GM19468 (cell line): ENCODE results near the gene CBX4.

Experiments
- ATAC-seq: cut with Tn5 transposase; IDR thresholded peaks from one replicate; pipeline ENCODE4 v1.9.1; 2021; ENCODE audit warnings: mild to moderate bottlenecking, moderate library complexity, moderate number of reproducible peaks; ENCODE audit not compliant: unreplicated experiment; ENCODE audit errors: extremely low read depth

The CBX4 gene

DNA sequence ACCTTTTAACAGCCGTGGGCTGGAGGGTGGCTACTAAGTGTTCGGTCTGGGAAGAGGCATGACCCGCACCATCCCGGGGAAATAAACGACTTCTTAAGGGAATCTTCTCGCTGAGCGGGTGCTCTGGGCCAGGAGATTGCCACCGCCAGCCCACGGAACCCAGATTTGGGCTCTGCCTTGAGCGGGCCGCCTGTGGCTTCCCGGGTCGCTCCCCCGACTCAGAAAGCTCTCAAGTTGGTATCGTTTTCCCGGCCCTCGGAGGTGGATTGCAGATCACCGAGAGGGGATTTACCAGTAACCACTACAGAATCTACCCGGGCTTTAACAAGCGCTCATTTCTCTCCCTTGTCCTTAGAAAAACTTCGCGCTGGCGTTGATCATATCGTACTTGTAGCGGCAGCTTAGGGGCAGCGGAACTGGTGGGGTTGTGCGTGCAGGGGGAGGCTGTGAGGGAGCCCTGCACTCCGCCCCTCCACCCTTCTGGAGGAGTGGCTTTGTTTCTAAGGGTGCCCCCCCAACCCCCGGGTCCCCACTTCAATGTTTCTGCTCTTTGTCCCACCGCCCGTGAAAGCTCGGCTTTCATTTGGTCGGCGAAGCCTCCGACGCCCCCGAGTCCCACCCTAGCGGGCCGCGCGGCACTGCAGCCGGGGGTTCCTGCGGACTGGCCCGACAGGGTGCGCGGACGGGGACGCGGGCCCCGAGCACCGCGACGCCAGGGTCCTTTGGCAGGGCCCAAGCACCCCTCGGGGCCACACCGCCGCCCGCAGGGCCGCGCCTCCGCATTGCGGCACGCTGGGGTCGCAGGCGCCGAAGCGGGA lies 3.6 kb upstream of the CBX4 start:
- ATAC-seq = no peak

DNA sequence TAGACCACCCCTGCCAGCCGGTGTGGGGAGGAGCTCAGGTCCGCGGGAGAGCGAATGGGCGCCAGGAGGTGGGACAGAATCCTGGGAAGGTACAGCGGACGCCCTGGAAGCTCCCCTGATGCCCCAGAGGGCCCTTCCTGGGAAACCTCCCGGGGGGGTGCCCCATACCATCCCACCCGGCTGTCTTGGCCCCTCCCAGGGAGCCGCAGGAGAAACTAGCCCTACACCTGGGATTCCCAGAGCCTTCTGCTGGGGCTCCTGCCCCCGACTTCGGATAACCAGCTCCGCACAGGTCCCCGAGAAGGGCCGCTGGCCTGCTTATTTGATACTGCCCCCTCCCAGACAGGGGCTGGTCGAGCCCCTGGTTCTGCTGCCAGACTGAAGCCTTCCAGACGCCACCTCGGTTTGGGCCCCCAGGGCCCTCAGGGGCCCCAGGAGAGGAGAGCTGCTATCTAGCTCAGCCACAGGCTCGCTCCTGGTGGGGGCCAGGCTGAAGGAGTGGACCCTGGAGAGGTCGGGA lies 3.0 kb upstream of the CBX4 start:
- ATAC-seq = no peak

DNA sequence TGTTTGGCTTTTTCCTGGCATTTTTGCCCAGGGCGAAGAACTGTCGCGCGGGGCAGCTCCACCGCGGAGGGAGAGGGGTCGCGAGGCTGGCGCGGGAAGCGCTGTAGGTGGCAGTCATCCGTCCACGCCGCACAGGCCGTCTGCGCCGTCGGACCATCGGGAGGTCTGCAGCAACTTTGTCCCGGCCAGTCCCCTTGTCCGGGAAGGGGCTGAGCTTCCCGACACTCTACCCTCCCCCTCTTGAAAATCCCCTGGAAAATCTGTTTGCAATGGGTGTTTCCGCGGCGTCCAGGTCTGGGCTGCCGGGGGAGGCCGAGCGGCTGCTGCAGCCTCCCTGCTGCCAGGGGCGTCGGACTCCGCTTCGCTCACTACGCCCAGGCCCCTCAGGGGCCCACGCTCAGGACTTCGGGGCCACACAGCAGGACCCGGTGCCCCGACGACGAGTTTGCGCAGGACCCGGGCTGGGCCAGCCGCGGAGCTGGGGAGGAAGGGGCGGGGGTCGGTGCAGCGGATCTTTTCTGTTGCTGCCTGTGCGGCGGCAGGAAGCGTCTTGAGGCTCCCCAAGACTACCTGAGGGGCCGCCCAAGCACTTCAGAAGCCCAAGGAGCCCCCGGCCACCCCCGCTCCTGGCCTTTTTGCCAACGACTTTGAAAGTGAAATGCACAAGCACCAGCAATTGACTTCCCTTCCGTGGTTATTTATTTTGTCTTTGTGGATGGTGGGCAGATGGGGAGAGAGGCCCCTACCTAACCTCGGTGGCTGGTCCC lies 2.3 kb upstream of the CBX4 start:
- no peak for ATAC-seq

DNA sequence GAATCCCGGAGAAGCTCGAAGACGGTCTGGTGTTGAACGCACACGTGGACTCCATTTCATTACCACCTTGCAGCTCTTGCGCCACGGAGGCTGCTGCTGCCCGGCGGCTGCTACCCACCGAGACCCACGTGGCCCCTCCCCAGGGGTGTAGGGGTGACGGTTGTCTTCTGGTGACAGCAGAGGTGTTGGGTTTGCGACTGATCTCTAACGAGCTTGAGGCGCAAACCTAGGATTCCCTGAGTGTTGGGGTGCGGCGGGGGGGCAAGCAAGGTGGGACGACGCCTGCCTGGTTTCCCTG lies 1.7 kb upstream of the CBX4 start:
- ATAC-seq = no peak

DNA sequence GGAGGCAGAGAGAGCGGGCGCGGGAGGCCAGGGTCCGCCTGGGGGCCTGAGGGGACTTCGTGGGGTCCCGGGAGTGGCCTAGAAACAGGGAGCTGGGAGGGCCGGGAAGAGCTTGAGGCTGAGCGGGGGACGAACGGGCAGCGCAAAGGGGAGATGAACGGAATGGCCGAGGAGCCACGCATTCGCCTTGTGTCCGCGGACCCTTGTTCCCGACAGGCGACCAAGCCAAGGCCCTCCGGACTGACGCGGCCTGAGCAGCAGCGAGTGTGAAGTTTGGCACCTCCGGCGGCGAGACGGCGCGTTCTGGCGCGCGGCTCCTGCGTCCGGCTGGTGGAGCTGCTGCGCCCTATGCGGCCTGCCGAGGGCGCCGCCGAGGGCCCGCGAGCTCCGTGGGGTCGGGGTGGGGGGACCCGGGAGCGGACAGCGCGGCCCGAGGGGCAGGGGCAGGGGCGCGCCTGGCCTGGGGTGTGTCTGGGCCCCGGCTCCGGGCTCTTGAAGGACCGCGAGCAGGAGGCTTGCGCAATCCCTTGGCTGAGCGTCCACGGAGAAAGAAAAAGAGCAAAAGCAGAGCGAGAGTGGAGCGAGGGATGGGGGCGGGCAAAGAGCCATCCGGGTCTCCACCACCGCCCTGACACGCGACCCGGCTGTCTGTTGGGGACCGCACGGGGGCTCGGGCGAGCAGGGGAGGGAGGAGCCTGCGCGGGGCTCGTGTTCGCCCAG lies 1.2 kb upstream of the CBX4 start:
- no peak for ATAC-seq

DNA sequence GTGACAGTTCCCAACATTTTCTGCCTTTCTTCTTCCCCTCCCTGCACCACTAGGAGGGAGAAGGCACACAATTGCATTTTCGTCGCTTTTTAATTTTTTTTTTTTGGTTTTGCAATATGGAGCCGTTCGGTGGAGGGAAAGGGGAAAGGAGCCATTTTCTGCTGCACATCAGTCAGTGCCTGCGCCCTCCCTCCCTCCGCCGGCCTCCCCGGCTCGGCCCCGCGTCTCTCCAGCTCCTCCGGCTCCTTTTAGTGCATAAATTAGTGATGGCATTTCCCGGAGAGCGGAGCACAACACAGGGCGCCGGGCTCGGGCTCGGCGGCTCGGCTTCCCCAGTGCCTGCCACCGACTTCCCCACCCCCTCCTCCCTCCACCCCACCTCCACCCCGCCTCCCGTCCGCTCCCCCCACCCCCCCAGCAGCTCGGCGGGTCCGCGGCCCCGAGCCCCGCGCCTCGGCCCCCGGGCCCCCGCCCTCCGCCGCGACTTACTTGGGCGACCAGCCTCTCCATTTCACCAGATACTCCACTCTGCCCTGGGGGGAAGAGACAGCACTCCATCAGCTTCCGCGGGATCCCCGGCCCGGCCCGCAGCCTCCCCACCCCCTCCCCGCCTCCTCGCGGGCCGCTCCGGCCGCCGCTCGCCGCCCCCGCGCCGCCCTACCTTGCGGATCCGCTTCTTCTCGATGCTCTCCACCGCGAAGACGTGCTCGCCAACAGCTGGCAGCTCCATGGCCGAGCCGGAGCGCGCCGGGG lies 542 bp downstream of the CBX4 start:
- peak; percentile 5 for ATAC-seq

DNA sequence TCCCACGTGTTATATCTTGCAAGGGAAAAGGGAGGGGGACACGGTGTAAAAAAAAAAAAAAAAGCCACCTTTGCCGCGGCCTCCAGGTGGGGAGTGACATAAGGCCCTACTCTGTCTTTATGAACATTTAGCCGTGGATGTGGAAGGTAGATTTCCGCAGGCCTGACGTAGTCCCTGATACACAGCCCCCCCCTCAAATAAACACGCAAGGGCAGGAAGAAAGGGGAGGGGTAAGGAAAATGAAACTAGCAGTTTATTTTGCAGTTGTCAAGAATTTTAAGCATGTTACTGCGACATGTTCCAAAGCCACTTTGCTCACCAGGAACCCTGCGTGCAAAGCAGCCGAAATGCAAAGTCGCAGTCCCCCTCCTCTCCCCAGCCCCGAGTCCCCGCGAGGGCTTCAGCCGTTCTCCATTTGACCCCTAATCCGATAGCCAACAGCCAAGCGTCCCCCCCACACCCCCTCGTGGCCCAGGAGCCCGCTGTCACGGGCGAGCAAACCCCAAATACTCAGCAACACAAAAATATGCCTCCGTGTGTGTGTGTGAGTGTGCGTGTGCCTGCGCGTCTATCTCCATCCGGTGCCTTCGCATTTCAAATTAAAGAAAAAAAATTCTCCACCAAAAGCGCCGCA lies 1.2 kb downstream of the CBX4 start:
- ATAC-seq = no peak

DNA sequence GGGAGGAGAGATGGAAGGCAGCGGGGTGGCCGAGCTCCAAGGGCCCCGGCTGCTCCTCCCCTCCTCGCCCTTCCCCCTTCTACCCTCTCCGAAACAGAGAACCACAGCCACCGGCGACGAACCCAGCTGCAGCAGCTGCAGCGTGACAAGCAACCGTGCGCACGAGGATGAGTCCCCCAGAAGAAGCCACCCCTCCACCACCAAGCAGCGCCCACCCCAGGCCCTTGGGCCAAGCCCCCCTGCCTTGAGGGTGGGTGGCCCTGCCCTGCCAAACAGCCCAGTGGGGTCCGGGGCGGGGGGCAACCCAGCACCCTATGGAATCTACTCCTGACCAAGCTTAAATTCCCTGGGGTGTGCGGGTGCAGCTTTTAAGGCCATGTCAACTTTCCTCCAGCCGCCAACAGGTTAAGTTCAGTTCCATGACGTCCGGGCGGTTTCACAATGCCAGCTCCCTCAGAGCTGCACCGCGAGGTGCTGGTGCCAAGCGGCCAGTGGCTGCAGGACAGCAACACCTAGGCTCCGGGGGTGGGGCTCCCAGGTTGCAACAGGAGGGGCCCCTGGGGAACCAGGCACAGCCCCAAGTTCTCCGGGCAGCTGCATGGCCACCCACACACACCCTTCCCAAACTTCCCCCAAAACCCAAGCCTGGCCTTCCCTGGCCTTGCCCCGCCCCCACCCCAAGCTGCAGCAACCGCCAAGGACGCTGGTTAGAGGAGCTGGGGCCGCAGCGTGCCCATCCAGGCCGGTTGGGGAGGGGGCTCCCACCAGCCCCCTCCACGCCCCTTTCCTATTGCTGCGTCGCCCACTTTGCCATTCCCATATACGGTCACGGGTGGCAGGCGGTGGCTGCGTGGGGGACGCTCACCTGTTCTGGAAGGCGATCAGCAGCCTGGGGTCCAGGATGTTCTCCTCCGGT lies 2.0 kb downstream of the CBX4 start:
- ATAC-seq = no peak

DNA sequence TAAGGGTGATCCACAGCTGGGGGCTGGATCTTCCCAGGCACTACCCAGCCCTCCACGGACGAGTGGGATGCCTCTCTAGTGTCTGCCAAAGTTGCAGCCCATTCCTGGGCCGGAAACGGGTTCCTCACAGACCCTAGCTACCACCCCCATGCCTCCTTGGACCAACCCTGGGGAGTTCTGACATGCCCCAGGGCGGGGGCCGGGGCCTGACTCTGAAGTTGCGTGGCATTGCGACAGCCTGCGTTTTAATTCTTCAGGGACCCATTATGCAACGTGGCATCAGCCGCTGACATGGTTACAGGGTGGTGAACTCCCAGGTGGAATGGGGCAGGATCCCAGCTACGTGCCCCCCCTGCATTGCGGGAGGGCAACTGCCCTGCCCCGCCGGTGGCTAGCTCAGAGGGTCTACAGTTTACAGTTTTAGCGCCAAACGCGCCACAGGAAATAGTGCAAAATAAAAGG lies 2.7 kb downstream of the CBX4 start:
- ATAC-seq = no peak

DNA sequence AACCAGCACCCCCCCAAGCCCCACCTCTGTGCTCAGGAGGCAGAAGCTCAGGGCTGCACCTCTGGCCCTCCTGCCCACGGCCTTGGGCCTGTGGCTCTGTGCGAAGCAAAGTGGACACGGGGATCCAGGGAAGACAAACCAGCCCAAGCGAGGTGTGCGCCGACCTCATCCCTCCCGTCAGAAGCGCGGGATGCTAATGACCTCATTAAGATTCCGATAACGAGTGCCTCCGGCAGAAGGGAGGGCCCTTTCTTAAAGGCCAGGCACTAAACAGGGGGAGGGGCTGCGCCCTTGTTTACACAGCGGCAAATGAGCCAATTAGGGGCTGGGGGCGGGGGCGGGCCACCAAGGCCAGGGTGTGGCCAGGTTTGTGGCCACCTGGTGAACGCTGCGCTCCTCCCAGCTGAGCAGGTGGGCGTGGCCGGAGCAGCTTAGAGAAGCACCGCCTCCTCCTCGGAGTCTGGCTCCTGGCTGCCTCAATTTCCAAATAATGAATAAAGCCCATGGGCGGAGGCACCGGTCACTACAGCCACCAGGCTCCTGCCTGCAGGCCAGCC lies 3.2 kb downstream of the CBX4 start:
- ATAC-seq = no peak

DNA sequence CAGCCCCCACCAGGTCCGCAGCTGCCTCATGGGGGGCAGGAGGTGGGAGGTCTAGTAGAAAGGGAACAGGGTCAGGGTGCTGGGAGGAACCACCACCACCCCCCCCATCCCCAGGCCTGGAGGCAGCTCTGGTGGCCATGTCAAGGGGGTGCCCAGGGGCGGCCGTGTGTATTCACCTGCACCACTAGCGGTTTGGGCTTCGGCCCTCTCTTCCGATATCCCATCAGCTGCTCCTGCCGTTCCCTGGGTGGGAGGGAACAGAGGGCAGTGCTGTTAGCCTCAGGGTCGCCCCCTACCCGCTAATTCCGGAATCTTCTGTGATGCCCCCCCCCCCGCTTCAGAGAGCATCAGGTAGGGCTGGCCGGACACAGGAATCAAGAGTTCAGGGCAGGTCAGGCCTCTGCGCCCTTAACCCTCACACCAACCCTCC lies 3.8 kb downstream of the CBX4 start:
- ATAC-seq = no peak

DNA sequence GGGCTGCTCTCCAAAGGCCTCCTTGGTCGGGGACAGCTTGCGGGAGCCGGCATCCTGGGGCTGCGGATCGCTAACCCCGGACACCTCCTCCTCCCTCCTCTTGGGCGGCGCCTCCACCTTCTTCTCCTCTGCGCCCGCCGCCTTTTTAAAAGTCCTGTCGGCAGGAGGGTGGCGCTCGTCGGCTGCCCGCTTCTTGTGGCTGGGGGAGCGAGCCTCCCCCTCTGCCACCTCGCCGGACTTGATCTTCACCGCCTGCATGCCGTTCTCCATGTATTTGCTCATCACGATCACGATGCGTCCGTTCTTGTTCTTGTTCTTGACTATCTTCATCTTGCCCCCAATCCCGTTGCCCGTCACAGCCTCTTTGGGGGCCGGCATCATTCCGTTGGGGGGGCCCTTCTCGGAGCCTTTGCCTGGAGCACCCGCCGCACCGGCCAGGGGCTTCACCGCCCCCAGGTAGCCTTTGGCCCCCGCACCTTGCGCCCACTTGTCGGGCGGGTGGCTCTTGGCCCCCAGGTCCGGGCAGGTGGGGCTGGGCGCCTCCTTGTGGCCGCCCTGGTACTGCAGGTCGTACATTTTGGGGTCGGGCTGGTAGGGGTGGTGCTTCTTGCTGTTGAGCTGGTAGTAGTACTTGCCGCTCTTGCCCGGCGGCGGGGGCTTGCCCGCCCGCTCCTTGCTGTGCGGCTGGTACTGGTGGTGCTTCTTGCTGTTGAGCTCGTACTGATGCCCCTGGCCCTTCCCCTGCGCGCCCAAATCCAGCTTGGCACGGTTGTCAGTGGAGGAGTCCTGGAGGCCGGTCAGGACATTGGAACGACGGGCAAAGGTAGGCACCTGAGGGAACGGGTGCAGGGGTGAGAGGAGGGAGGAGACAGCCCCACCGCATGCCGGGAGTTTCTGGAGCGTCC lies 4.4 kb downstream of the CBX4 start:
- ATAC-seq = no peak

DNA sequence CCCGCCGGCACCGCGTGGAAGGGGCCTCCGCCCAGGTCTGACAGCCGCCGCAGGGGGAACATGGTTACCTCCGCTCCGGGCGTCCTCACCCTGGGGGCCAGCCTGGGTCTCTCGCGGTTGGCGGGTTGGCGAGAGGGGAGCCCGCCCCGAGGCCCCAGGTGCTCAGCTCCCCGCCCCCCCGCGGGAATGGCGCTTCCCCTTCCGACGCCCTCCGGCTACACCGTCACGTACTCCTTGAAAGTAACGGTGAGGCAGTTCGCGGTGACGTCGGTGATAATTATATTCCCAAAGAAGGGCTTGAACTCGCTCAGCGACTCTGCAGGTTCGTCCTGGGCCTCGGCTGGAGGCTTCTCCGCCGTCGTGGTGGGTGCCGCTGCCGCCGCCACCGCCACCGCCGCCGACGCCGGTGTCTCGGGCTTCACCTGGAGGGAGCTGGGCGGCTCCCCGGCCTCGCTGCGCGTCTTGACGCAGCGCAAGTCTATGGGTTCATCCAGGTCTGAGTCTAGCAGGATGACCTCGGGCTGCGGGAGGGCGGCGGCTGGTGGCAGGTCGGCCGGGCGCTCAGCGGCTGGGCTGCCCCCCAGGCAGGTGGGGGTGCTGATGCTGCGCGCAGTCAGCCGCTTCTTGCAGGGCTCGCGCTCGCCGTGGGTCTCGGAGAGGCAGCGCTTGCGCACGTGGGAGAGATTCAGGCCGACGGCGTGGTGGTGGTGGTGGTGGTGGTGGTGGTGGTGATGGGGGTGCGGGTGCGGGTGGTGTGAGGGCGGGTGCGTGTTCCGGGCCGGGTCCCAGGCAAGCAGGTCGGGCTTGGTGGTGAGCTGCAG lies 5.3 kb downstream of the CBX4 start:
- ATAC-seq = no peak

DNA sequence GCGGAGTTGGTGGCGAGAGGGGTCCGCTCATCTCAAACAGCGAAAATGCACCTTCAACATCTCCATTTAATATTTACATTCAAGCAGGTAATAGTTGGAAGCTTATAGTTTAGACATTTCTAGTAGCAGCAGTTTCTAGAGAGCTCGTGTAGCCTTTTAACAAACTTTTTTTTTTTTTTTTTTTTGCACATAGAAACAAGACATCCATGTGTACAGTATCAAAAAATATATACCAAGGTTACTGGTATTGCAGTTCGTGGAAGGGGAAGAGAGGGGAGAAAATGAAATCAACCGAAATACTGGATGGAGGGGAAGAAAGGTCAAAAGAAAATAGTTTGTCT lies 6.2 kb downstream of the CBX4 start:
- ATAC-seq = no peak

DNA sequence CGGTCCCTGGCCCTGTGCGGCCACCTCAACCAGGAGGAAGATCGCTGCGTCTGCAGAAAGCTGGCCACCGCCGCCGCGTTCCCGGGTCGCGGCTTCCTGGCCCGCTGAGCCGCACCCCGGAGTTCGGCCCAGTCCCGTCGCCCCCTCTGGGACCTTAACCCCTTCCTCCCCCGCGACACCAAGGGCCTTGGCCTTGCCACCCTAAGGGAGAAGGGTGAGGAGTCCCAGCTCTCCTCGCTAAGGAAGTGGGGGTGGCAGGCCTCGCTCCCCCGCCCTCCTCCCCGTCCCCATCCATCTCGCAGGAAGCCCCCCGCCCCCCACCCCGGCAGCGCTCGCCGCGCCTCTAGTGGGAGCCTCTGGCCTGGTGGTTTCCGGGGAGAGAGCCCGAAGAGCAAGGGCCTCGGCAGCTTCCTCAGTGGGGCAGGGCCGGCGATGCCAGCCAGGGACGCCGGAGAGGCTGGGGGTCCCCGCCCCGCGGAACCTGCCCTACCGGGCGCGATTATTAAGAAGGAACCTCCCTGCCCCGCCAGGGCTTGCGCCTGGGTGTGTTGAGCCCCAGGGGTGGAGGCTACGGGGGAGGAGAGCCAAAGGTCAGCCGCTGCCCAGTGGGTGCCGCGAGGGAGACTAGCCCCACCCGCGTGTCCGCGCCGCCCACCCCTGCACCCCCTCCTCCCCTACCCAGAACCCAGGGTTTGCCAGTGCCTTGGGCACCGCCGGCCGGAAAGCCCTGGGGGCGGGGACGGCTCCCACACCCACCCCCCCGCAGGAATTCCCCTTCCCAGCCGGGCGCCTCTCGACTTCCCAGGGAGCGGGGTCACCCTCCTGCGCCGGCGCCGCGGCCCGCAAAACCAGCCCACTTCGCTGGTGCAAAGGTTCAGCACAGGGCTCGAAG lies 6.8 kb downstream of the CBX4 start:
- ATAC-seq = no peak
